HEK293 (cell line): ENCODE data around the gene BBC3.

Experiments
- HOXA7 ChIP-seq: sonication (generic); formaldehyde crosslinking; IDR thresholded peaks from 2 replicates; pipeline ENCODE4 v1.8.1; 2022; ENCODE audit warnings: missing genetic modification reagents, borderline replicate concordance
- KLF9 ChIP-seq: fragments of 450-650 bp; formaldehyde crosslinking; IDR thresholded peaks from 2 replicates; pipeline ENCODE4 v1.5.1; 2016; ENCODE audit warnings: missing biosample characterization, missing genetic modification characterization, low read depth
- PBX3 ChIP-seq: sonication (generic); formaldehyde crosslinking; IDR thresholded peaks from 2 replicates; pipeline ENCODE4 v1.8.1; 2022; ENCODE audit warnings: mild to moderate bottlenecking, moderate library complexity, missing genetic modification reagents
- PRDM6 ChIP-seq: fragments of 450-650 bp; formaldehyde crosslinking; IDR thresholded peaks from 2 replicates; pipeline ENCODE4 v1.5.1; 2017; ENCODE audit warnings: missing biosample characterization, missing genetic modification characterization
- WT1 ChIP-seq: fragments of 450-650 bp; formaldehyde crosslinking; IDR thresholded peaks from 2 replicates; pipeline ENCODE4 v1.5.1; 2016; ENCODE audit warnings: missing biosample characterization, missing genetic modification characterization
- ZBTB17 ChIP-seq: fragments of 450-650 bp; formaldehyde crosslinking; IDR thresholded peaks from 2 replicates; pipeline ENCODE4 v1.5.1; 2016; ENCODE audit warnings: missing biosample characterization, missing genetic modification characterization
- ZFP3 ChIP-seq: fragments of 450-650 bp; formaldehyde crosslinking; IDR thresholded peaks from 2 replicates; pipeline ENCODE4 v1.5.1; 2016; ENCODE audit warnings: low read depth, missing biosample characterization, missing genetic modification characterization
- ZFP41 ChIP-seq: fragments of 450-650 bp; formaldehyde crosslinking; IDR thresholded peaks from 2 replicates; pipeline ENCODE4 v1.5.1; 2016; ENCODE audit warnings: missing biosample characterization, missing genetic modification characterization, borderline replicate concordance
- ZNF132 ChIP-seq: fragments of 450-650 bp; formaldehyde crosslinking; IDR thresholded peaks from 2 replicates; pipeline ENCODE4 v1.5.1; 2017; ENCODE audit warnings: missing biosample characterization, missing genetic modification characterization, borderline replicate concordance
- ZNF133 ChIP-seq: fragments of 450-650 bp; formaldehyde crosslinking; IDR thresholded peaks from 2 replicates; pipeline ENCODE4 v1.5.1; 2016; ENCODE audit warnings: missing biosample characterization, missing genetic modification characterization
- ZNF146 ChIP-seq: fragments of 450-650 bp; formaldehyde crosslinking; IDR thresholded peaks from 2 replicates; pipeline ENCODE4 v1.5.1; 2016; ENCODE audit warnings: missing biosample characterization, missing genetic modification characterization
- ZNF16 ChIP-seq: fragments of 450-650 bp; formaldehyde crosslinking; IDR thresholded peaks from 2 replicates; pipeline ENCODE4 v1.5.1; 2016; ENCODE audit warnings: low read depth, missing biosample characterization, missing genetic modification characterization
- ZNF23 ChIP-seq: fragments of 450-650 bp; formaldehyde crosslinking; IDR thresholded peaks from 2 replicates; pipeline ENCODE4 v1.5.1; 2016; ENCODE audit warnings: missing biosample characterization, missing genetic modification characterization, borderline replicate concordance
- ZNF302 ChIP-seq: fragments of 450-650 bp; formaldehyde crosslinking; IDR thresholded peaks from 2 replicates; pipeline ENCODE4 v1.5.1; 2016; ENCODE audit warnings: missing biosample characterization, missing genetic modification characterization, low read depth
- ZNF341 ChIP-seq: fragments of 450-650 bp; formaldehyde crosslinking; IDR thresholded peaks from 2 replicates; pipeline ENCODE4; 2016; ENCODE audit warnings: low read depth, missing biosample characterization, missing genetic modification characterization
- ZNF391 ChIP-seq: fragments of 450-650 bp; formaldehyde crosslinking; IDR thresholded peaks from 2 replicates; pipeline ENCODE4 v1.5.1; 2016; ENCODE audit warnings: low read depth, missing biosample characterization, missing genetic modification characterization, borderline replicate concordance
- ZNF398 ChIP-seq: fragments of 450-650 bp; formaldehyde crosslinking; IDR thresholded peaks from 2 replicates; pipeline ENCODE4 v1.5.1; 2017; ENCODE audit warnings: missing biosample characterization, missing genetic modification characterization
- ZNF404 ChIP-seq: fragments of 450-650 bp; formaldehyde crosslinking; IDR thresholded peaks from 2 replicates; pipeline ENCODE4 v1.5.1; 2017; ENCODE audit warnings: missing biosample characterization, missing genetic modification characterization
- ZNF426 ChIP-seq: fragments of 450-650 bp; formaldehyde crosslinking; IDR thresholded peaks from 2 replicates; pipeline ENCODE4 v1.5.1; 2017; ENCODE audit warnings: missing biosample characterization, missing genetic modification characterization, mild to moderate bottlenecking, inconsistent platforms, moderate library complexity
- ZNF433 ChIP-seq: fragments of 450-650 bp; formaldehyde crosslinking; IDR thresholded peaks from 2 replicates; pipeline ENCODE4 v1.5.1; 2016; ENCODE audit warnings: missing biosample characterization, missing genetic modification characterization, low read depth
- ZNF48 ChIP-seq: fragments of 450-650 bp; formaldehyde crosslinking; IDR thresholded peaks from 2 replicates; pipeline ENCODE4 v1.5.1; 2016; ENCODE audit warnings: missing biosample characterization, missing genetic modification characterization
- ZNF488 ChIP-seq: fragments of 450-650 bp; formaldehyde crosslinking; IDR thresholded peaks from 2 replicates; pipeline ENCODE4 v1.5.1; 2016; ENCODE audit warnings: missing biosample characterization, missing genetic modification characterization
- ZNF529 ChIP-seq: fragments of 450-650 bp; formaldehyde crosslinking; IDR thresholded peaks from 2 replicates; pipeline ENCODE4 v1.5.1; 2017; ENCODE audit warnings: missing genetic modification characterization, missing biosample characterization; ENCODE audit not compliant: insufficient replicate concordance
- ZNF530 ChIP-seq: fragments of 450-650 bp; formaldehyde crosslinking; IDR thresholded peaks from 2 replicates; pipeline ENCODE4 v1.5.1; 2016; ENCODE audit warnings: low read depth, missing biosample characterization, missing genetic modification characterization
- ZNF548 ChIP-seq: fragments of 450-650 bp; formaldehyde crosslinking; IDR thresholded peaks from 2 replicates; pipeline ENCODE4 v1.5.1; 2016; ENCODE audit warnings: missing biosample characterization, missing genetic modification characterization
- ZNF560 ChIP-seq: fragments of 450-650 bp; formaldehyde crosslinking; IDR thresholded peaks from 2 replicates; pipeline ENCODE4 v1.5.1; 2017; ENCODE audit warnings: missing biosample characterization, missing genetic modification characterization, borderline replicate concordance
- ZNF561 ChIP-seq: fragments of 450-650 bp; IDR thresholded peaks from 2 replicates; pipeline ENCODE4 v1.5.1; 2018; ENCODE audit warnings: missing biosample characterization, missing genetic modification characterization, borderline replicate concordance
- ZNF600 ChIP-seq: fragments of 450-650 bp; formaldehyde crosslinking; IDR thresholded peaks from 2 replicates; pipeline ENCODE4 v1.5.1; 2016; ENCODE audit warnings: missing biosample characterization, missing genetic modification characterization
- ZNF623 ChIP-seq: fragments of 450-650 bp; formaldehyde crosslinking; IDR thresholded peaks from 2 replicates; pipeline ENCODE4 v1.5.1; 2016; ENCODE audit warnings: missing biosample characterization, missing genetic modification characterization
- ZNF626 ChIP-seq: fragments of 450-650 bp; sonication (Bioruptor Pico); formaldehyde crosslinking; IDR thresholded peaks from 2 replicates; pipeline ENCODE4 v1.5.1; 2018; ENCODE audit warnings: missing biosample characterization, missing genetic modification characterization, inconsistent platforms
- ZNF654 ChIP-seq: fragments of 450-650 bp; formaldehyde crosslinking; IDR thresholded peaks from 2 replicates; pipeline ENCODE4 v1.5.1; 2016; ENCODE audit warnings: low read depth, missing biosample characterization, missing genetic modification characterization
- ZNF664 ChIP-seq: fragments of 450-650 bp; formaldehyde crosslinking; IDR thresholded peaks from 2 replicates; pipeline ENCODE4 v1.5.1; 2016; ENCODE audit warnings: missing biosample characterization, missing genetic modification characterization
- ZNF704 ChIP-seq: fragments of 450-650 bp; formaldehyde crosslinking; IDR thresholded peaks from 2 replicates; pipeline ENCODE4 v1.5.1; 2016; ENCODE audit warnings: missing biosample characterization, missing genetic modification characterization
- ZNF843 ChIP-seq: fragments of 450-650 bp; formaldehyde crosslinking; IDR thresholded peaks from 2 replicates; pipeline ENCODE4 v1.5.1; 2016; ENCODE audit warnings: missing biosample characterization, missing genetic modification characterization
- ZSCAN16 ChIP-seq: fragments of 450-650 bp; formaldehyde crosslinking; IDR thresholded peaks from 2 replicates; pipeline ENCODE4 v1.5.1; 2016; ENCODE audit warnings: missing biosample characterization, missing genetic modification characterization
- ZSCAN23 ChIP-seq: fragments of 450-650 bp; formaldehyde crosslinking; IDR thresholded peaks from 2 replicates; pipeline ENCODE4 v1.5.1; 2016; ENCODE audit warnings: missing biosample characterization, missing genetic modification characterization
- ZXDB ChIP-seq: fragments of 450-650 bp; formaldehyde crosslinking; IDR thresholded peaks from 2 replicates; pipeline ENCODE4 v1.5.1; 2016; ENCODE audit warnings: missing biosample characterization, missing genetic modification characterization

BBC3 gene

GRCh38 chr19:47253467-47253881 lies 22.5 kb upstream of the BBC3 start (continued):
- TF ChIP-seq ZNF560 (tag by site-specific recombination) (no peak), ZNF16 (tag by site-specific recombination) (no peak), ZNF843 (tag by site-specific recombination) (peak; percentile 87), ZNF133 (tag by site-specific recombination) (no peak), ZNF341 (tag by site-specific recombination) (no peak), PRDM6 (tag by site-specific recombination) (peak; percentile 77; the same call in 1 of the 2 replicates), ZSCAN23 (no peak), ZNF600 (tag by site-specific recombination) (peak; percentile 53; the same call in 1 of the 2 replicates), ZNF398 (tag by site-specific recombination) (peak; percentile 65), ZFP41 (tag by site-specific recombination) (no peak), ZNF654 (tag by site-specific recombination) (no peak), ZNF548 (tag by site-specific recombination) (no peak), WT1 (peak; percentile 57; the same call in 1 of the 2 replicates), ZNF391 (tag by site-specific recombination) (peak; percentile 49; the same call in 1 of the 2 replicates), ZNF664 (tag by site-specific recombination) (no peak), ZNF626 (tag by site-specific recombination) (no peak), ZXDB (tag by site-specific recombination) (peak; percentile 86), ZBTB17 (tag by site-specific recombination) (peak; percentile 88), ZNF704 (no peak), ZNF404 (tag by site-specific recombination) (no peak), PBX3 (CRISPR knock-in tag) (no peak), ZNF561 (tag by site-specific recombination) (0 out of 2 replicates have a peak, but pooled peaks have one; percentile 27), HOXA7 (CRISPR knock-in tag) (no peak), ZSCAN16 (tag by site-specific recombination) (no peak; the same call in 1 of the 2 replicates), ZNF23 (tag by site-specific recombination) (no peak), ZNF426 (tag by site-specific recombination) (no peak), ZNF530 (no peak), ZFP3 (tag by site-specific recombination) (no peak), ZNF132 (tag by site-specific recombination) (no peak), ZNF48 (tag by site-specific recombination) (no peak), ZNF488 (tag by site-specific recombination) (no peak), KLF9 (tag by site-specific recombination) (no peak), ZNF146 (tag by site-specific recombination) (no peak), ZNF433 (tag by site-specific recombination) (no peak), ZNF623 (tag by site-specific recombination) (no peak), ZNF529 (tag by site-specific recombination) (no peak), ZNF302 (tag by site-specific recombination) (no peak)
